K562 (cell line): ENCODE measurements around the gene EIF4E1B. TPM values are rescaled to one million over a fixed set of nuclear protein-coding genes. Genes with fewer than 3 reads are reported as not detected.

Experiments
- polyA plus RNA-seq, 8 experiments: library from polyadenylated mRNA; depleted of rRNA in 4 of 8; stranded (reverse) in 5 of 8; unstranded in 3 of 8; fragments of >200 nt; fragmentation: Nextera tagmentation in 2 of 8; fragmentation: Illumina TruSeq in 1 of 8; extraction: Ambion mirVana in 2 of 8; extraction: Trizol in 1 of 8; gene quantifications; 2 replicates each; pipeline versions ENCODE4 v1.2.1 to v1.2.3, GENCODE V29; 2011 to 2014; ENCODE audit warnings: inconsistent platforms in 1 of 8, missing spikeins in 1 of 8
- total RNA-seq, 7 experiments: library from RNA; depleted of rRNA in 6 of 7; stranded (reverse); fragments of >200 nt in 6 of 7; fragmentation: Illumina TruSeq in 2 of 7; extraction: Trizol in 2 of 7; gene quantifications; 2 replicates each; pipeline versions ENCODE4 v1.2.1 to v1.2.3, GENCODE V29; 2011 to 2021; ENCODE audit warnings: low replicate concordance in 1 of 7
- TF ChIP-seq, protein P1 (sequence below), 2 experiments: fragments of 450-650 bp; formaldehyde crosslinking in 1 of 2; IDR thresholded peaks; 2 replicates each; pipeline versions ENCODE4 v1.4.0 to v1.6.1; 2014 to 2020; ENCODE audit warnings: mild to moderate bottlenecking in 2 of 2, borderline replicate concordance in 1 of 2, low read depth in 1 of 2

The EIF4E1B gene
- total and polyA plus RNA-seq, 9 of the 15 experiments (the other 6 are each of a cell fraction or from before 2014, with no cell fraction given) = not detected

DNA sequence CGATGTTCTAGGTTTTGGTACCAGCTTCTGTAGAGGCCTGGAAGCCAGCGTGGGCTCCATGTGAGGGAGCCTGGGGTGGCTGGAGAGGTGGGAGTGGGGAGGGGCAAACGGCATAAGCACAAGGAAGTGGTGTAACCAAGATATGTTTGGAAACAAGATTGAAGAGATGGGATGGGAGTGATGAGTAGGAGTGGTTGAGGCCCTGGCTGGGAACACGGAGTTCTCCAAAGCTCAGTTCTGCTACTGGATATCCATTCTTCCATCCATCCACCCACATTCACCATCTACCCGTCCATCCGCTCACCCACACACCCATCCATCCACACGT is 29.0 kb downstream of the EIF4E1B start (continued):
- TF ChIP-seq, protein P1, sequence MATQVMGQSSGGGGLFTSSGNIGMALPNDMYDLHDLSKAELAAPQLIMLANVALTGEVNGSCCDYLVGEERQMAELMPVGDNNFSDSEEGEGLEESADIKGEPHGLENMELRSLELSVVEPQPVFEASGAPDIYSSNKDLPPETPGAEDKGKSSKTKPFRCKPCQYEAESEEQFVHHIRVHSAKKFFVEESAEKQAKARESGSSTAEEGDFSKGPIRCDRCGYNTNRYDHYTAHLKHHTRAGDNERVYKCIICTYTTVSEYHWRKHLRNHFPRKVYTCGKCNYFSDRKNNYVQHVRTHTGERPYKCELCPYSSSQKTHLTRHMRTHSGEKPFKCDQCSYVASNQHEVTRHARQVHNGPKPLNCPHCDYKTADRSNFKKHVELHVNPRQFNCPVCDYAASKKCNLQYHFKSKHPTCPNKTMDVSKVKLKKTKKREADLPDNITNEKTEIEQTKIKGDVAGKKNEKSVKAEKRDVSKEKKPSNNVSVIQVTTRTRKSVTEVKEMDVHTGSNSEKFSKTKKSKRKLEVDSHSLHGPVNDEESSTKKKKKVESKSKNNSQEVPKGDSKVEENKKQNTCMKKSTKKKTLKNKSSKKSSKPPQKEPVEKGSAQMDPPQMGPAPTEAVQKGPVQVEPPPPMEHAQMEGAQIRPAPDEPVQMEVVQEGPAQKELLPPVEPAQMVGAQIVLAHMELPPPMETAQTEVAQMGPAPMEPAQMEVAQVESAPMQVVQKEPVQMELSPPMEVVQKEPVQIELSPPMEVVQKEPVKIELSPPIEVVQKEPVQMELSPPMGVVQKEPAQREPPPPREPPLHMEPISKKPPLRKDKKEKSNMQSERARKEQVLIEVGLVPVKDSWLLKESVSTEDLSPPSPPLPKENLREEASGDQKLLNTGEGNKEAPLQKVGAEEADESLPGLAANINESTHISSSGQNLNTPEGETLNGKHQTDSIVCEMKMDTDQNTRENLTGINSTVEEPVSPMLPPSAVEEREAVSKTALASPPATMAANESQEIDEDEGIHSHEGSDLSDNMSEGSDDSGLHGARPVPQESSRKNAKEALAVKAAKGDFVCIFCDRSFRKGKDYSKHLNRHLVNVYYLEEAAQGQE (IDR thresholded peaks at IDR 0.05; ENCODE audit: borderline replicate concordance) = no peak
- TF ChIP-seq, protein P1 (CRISPR knock-in tag; IDR thresholded peaks at IDR 0.05; ENCODE audit: low read depth) = no peak
